Liver (tissue), 3 donors: ENCODE measurements around the gene MAGEC3.

Experiments
- ATF3 ChIP-seq: IDR thresholded peaks from 2 replicates; pipeline ENCODE4 v1.6.1; 2016; ENCODE audit warnings: antibody characterized with exemption
- CTCF ChIP-seq: fragments of 150-350 bp; IDR thresholded peaks from 2 replicates; pipeline ENCODE4 v1.5.1; 2017; ENCODE audit warnings: improper control_type of control experiment, low read depth, low read length; ENCODE audit not compliant: missing input control
- FOXA1 ChIP-seq: IDR thresholded peaks from 2 replicates; pipeline ENCODE4 v1.6.1; 2016; ENCODE audit warnings: antibody characterized with exemption
- FOXA2 ChIP-seq: IDR thresholded peaks from 2 replicates; pipeline ENCODE4 v1.6.1; 2016; ENCODE audit warnings: antibody characterized with exemption
- GABPA ChIP-seq, 2 donors: IDR thresholded peaks in 1 of 2; conservative IDR thresholded peaks in 1 of 2; 2 replicates each; pipeline ENCODE4 v1.6.1; 2016; ENCODE audit warnings: antibody characterized with exemption in 2 of 2, mild to moderate bottlenecking in 1 of 2, moderate library complexity in 1 of 2
- HNF4G ChIP-seq: IDR thresholded peaks from 2 replicates; pipeline ENCODE4 v1.6.1; 2016; ENCODE audit warnings: antibody characterized with exemption
- JUND ChIP-seq, 2 donors: IDR thresholded peaks; 2 replicates each; pipeline ENCODE4 v1.6.1; 2016; ENCODE audit warnings: antibody characterized with exemption in 2 of 2
- MAX ChIP-seq: IDR thresholded peaks from 2 replicates; pipeline ENCODE4 v1.6.1; 2016; ENCODE audit warnings: antibody characterized with exemption
- RAD21 ChIP-seq, 2 donors: IDR thresholded peaks; 2 replicates each; pipeline ENCODE4 v1.6.1; 2016; ENCODE audit warnings: antibody characterized with exemption in 2 of 2, mild to moderate bottlenecking in 2 of 2
- REST ChIP-seq: IDR thresholded peaks from 2 replicates; pipeline ENCODE4 v1.6.1; 2016; ENCODE audit warnings: antibody characterized with exemption, mild to moderate bottlenecking
- SP1 ChIP-seq: IDR thresholded peaks from 2 replicates; pipeline ENCODE4 v1.6.1; 2018; ENCODE audit warnings: antibody characterized with exemption, mild to moderate bottlenecking
- TAF1 ChIP-seq: conservative IDR thresholded peaks from 2 replicates; pipeline ENCODE4 v1.6.1; 2016; ENCODE audit warnings: antibody characterized with exemption, mild to moderate bottlenecking
- YY1 ChIP-seq: IDR thresholded peaks from 2 replicates; pipeline ENCODE4 v1.6.1; 2016; ENCODE audit warnings: antibody characterized with exemption, mild to moderate bottlenecking
- ZBTB33 ChIP-seq: IDR thresholded peaks from 2 replicates; pipeline ENCODE4 v1.6.1; 2016; ENCODE audit warnings: antibody characterized with exemption
- donor health status: healthy.
- donor health status: healthy.

- no peak for TF ChIP-seq CTCF
- no peak for TF ChIP-seq JUND (IDR thresholded peaks at IDR 0.05)
- TF ChIP-seq SP1, result no peak
- no peak for TF ChIP-seq TAF1
- TF ChIP-seq ATF3, result no peak
- no peak for TF ChIP-seq MAX
- TF ChIP-seq YY1, result no peak
- TF ChIP-seq FOXA1, result no peak
- no peak for TF ChIP-seq REST
- TF ChIP-seq HNF4G, result no peak
- TF ChIP-seq GABPA (IDR thresholded peaks at IDR 0.05 in 1 of 2, conservative IDR thresholded peaks at IDR 0.05 in 1 of 2), result no peak
- no peak for TF ChIP-seq RAD21 (IDR thresholded peaks at IDR 0.05)
- no peak for TF ChIP-seq FOXA2
- TF ChIP-seq ZBTB33, result no peak
These were observed 65.5 kb downstream of the MAGEC3 start, which contains the start of gene MAGEC1 for GRCh38 chrX:141903400-141904155.
